Epidermal melanocyte (primary cell): ENCODE results near the gene PRDM1.
"Not testable (repeated sequence)": the region's sequence is repeated elsewhere in the genome, so short reads cannot be mapped to it uniquely, and the experiment has no call there.

Experiments used
- DNase-seq: peaks from one replicate; pipeline ENCODE4 v3.0.0; 2011; ENCODE audit warnings: low spot score; ENCODE audit not compliant: insufficient read length

Gene PRDM1

DNA sequence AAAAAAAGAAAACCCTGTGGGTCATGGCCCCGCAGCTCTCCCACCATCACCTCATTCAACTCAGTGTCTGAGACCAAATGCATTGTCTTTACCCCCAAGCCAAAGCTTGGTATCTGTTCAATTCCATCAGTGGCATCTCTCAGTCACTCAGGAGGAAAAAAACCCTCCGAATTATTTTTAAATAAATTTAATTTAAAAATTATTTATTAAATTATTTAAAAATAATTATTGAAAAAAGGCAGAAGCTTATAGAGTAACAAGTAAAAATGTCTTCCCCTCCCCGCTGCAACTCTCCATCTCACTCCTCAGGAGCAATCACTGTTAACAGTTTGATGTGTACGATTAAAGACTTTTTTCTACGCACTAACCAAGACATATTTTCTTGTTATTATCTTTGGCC is 50.7 kb downstream of the PRDM1 start:
- DNase-seq: no peak

DNA sequence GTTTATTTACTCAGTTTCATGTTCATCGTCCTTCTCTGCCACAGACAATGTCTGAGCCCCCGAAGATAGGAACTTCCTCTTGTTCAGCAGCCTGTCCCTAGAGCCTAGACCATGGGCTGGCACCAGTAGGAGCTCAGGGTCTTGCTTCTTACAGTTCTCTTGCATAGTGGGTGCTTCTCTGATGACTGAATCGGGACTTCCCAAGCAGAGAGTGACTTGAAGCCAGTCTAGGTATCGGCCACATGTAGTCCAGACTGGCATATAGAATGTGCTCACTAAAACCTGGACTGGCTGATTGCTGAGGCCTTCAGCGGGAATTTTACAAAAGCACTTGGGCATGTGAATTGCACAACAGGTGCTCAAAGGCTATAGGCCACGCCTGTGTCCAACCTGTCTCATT is 52.0 kb downstream of the PRDM1 start:
- no peak for DNase-seq

DNA sequence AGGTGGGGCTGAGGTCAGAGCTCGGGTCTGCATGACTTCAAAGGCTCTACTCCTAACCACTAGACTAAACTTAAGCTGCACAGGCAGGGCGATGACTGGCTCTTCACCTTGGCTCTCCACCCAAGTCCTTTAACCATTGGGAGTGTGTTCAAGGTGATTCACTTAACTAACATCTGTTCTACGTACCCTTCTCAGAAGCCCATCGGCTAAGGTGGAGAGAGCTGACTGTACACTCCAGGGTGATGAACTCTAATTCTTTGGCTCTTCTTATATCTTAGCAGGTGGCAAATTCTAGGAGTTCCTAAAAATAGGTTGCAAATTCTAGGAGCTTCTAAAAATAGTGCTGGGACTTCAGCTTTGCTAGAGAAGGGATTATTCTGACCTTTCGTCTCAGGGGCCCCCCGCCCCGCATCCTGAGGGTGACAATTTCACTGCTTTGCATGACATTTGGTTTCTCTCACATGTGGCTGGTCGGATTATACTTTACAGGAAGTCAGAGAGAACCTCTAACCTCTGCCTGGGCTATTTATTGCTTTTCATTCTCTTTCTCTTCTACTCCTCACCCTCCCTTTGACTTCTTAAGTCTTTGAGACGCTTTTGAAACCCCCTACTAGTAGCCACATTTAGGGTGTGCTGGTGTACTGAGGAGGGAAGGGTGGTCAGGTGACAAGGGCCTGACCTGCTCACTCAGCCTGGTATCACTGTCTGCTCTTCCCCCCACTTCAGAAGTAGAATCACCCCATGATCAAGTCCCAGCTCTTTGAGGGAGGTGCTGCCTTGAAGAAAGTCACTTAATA is 55.5 kb downstream of the PRDM1 start:
- DNase-seq: no peak

DNA sequence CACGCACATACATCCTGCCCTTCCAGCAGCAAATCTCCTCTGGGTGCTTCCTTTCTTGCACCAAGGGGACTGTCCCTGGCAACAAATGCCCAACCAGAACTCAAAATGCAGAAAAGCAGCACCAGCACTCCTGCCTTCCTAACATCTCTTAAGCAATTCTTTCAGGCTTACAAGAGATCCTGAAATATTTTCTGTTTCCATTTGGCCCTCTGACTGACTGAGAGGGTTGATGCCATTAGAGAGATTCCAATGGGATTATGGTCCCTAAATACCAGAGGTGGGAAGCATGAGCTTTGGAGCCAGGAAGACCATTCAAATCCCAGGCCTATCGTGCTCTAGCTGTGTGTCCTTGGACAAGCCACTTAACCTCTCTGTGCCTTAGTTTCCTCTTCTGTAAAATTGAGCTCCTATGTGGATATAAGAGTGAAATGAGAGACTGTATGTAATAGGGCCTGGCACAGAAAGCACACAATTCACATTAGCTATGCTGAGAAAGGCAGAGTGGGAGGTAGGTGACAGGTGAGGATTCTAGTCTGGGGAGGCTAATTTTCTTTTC is 56.8 kb downstream of the PRDM1 start:
- DNase-seq: no peak

DNA sequence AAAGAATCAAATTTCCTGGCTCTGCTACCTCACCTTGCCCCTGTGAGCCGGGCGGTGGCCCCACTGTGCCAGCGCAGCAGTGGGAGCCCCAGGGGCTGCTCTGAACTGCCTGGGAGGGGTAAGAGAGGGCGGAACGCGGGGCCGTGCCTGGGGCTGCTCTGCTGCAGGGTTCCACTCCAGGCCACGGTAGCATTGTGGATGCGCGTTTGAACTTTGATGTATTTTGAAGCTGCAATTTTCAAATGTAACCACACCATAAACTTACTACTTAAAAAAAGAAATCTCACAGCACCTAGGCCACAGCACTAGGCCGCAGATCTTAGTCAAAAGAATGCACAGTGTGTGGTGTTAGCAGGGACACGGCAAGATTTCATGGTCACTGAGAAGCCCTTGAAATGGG is 57.5 kb downstream of the PRDM1 start:
- no peak for DNase-seq

DNA sequence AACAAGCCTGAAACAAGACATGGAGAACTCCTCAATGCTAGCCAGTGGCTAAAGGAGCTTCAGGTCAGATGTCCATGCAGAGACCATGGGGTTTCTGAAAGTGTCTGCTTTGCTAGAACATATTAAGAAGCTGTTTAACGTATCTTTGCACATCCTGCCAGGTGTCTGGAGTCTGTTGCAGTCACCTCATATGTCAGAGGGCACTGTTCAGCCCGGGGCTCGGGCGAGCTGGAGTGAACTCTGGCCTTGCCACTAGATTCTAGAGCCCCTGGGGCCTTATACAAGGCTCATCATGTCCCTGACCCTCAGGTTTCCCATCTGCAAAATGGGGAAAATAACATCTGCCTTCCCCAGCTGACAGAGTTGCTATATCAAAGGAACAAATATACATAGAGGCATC is 59.0 kb downstream of the PRDM1 start:
- no peak for DNase-seq

DNA sequence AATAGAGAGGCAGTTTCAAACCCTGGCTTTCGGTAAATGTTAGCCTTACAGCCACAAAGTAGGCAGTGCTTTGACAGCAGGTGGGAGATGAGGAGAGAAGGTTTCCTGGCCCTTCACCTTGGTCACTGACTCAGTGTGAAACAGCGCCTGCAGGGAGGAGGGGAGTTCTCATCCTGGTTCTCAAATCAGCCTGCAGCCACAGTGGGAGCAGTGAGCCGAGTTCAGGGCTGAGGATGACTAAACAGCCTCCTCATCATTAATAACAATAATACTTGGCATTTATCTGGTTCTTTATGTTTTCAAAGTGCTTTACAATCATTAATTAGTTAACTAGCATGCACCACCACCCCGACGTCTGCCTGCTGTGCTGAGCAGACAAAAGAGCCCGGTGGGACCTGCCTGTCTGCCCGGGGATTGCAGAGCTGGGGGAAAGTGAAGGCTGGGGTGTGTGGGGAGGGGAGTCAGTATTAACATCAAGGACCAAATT is 59.6 kb downstream of the PRDM1 start:
- DNase-seq: no peak

DNA sequence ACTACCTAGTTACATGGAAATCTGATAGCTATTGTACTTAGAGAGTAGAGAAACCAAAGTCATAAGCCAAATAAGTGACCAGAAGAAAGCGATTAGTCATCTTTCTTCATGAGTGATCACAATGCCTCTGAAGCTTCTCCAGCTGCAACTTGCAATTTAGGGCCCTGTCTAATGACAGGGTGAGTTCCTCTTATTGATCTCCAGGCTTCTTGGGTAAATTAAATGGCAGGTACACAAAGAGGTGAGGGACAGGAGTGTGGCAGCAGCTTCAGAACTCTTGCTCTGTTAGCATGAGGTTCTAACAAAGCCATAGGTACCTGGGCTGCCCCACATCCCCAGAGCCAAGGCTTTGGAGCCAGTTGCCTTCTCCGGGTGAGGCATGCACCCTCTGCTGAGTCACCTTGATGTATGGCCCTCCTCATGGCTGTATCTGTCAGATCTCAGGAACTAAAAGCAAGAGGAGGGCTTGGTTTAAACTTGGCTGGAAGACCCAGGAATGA is 60.8 kb downstream of the PRDM1 start:
- no peak for DNase-seq

DNA sequence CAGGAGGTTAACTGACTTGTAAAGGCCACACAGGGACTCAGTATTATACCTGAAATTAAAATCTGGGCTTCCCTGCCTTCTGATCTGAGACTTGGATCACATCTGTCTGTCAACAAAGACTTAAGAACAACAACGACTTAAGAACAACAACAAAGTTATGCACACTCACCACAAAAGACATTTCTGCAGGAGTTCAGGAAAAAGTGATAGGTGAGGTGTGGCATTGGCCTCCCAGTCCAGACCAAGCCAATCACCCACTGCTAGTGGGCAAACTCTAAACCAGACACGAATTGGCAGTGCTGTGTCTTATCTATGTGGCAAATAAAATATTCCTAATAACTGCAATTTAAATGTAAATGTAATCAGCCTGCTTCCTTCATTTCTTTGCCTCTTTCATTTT is 61.3 kb downstream of the PRDM1 start:
- DNase-seq: no peak

DNA sequence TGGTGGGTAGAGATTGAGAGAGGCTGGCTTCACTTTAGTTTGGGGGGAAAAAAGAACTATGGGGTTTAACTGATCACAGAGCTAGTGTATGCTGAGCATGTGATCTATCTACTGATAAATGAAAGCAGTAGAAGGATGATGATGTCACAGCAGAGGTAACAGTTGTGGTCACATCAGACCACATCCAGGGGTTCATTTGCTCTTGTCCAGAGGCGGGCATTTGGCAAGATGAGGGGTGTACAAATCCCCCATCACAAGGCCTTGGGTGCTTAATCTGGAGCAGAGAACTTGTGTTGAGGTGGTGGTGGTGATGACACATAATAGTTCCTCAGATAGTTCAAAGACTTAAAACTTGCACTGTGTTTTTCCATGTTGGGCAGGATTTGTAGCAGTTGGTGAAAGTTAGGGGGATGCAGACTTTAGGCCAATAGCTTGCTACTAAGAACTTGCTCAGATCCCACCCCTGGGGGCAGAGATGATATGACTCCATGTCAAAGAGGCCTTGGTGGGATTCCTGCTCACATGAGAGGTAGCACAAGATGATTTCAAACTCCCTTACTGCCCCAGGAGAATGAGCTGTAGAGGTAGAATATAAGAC is 63.4 kb downstream of the PRDM1 start:
- DNase-seq: no peak

DNA sequence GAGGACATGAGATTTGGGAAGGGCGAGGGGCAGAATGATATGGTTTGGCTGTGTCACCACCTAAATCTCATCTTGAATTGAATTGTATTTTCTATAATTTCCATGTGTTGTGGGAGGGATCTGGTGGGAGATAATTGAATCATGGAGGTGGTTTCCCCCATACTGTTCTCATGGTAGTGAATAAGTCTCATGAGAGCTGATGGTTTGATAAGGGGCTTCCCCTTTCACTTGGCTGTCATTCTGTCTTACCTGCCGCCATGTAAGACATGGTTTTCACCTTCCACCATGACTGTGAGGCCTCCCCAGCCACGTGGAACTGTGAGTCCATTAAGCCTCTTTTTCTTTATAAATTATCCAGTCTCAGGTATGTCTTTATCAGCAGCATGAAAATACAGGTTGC is 66.3 kb downstream of the PRDM1 start:
- DNase-seq: not testable (repeated sequence)

DNA sequence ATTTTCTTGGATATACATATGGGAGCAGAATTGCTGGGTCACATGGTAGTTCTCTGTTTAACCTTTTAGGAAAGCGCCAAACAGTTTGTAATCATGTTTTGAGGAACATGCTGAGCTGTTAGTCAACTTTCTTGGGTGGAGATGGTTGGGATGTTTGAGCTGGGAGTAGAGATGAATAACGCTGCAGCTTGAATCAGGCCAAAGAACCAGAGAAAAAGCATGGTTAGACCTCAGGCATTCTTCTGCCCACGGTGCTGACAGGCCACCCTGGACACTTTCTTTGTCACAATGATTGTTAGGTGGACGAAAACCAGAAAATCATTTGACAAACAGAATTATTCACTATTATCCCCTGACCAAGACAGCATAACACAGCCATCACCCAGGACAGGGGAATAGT is 66.8 kb downstream of the PRDM1 start:
- DNase-seq: no peak

DNA sequence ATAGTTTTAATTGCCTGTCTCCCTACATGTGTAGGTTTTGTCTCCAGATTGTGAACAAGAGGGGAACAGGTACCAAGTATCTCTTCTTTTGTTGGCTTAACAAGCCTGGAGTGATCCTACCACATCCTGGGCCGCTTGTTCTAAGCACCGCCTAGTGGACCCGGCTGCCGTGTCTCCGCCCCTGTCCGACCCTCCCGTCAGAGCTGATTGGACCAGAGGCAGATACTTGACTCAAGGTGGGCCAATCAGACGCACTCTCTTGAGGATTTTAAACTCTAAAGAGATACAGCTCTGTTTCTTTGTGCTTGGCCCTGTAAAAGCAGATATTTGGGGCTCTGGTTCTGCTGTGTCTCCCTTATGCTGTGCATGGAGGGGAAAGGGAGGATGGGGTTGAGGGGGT is 68.2 kb downstream of the PRDM1 start:
- no peak for DNase-seq

DNA sequence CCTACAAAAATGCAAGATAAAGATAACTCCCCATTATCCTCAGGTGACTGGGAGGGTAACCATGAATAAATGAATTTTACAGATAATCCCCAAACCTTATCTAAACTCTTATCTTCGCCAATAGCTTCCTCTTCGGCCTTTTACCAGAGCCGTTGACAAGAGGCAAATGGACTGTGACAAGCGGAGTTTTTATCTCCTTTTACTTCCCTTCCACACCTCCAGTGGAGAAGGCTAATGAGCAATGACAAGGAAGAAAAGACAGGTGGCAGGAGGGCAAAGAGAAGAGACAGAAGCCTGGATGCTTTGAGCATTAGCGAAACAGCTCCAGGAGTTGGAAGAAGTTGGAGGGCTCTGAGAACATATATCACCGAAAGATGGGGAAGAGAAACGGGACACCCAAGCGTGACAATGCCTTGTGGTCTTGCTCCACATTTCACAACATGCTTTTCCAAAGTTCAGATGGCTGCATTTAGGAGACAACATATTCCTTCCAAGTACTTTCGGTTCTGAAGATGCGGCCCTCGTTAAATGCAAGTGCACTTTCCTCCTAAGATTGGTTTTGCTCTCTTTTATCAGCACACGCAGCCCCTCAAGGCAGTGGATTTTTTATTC is 69.2 kb downstream of the PRDM1 start:
- no peak for DNase-seq

DNA sequence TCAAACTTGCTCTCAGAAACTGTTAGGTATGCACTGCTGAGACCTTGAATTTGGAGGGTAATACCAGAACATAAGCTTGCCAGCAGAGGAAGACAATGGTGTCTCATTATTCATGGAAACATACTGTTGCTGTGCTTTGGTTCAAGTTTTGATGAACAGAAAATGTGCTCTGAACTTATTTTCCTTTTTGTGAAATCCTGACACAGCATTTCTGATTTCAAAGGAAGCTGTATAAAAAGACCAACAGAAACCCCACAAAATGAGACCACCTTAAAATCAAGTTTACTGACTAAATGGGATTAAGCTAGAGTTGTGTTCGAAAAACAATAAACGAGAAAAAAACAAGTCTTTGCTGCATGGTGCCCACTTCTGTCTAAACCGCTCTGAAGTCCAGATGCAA is 70.3 kb downstream of the PRDM1 start:
- DNase-seq: no peak

DNA sequence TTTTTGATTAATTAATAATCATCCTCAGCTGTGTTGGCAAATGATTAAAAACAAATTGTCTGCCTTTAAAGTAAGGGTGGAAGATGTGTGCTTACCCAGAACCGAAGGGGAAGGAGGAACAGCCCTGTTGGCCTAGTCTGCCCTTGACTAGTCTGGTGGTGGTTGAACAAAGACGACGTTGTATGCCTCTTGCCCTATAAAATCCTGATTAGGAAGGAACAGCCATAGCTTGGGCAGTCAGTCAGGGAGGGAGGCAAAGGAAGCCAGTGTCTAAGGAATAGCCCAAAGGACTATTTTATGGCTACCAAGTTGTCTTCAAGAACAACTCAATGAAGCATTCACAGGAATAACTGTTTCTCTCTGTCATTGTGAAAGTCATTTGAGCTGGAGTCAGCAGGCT is 70.7 kb downstream of the PRDM1 start:
- peak; percentile 88 for DNase-seq

DNA sequence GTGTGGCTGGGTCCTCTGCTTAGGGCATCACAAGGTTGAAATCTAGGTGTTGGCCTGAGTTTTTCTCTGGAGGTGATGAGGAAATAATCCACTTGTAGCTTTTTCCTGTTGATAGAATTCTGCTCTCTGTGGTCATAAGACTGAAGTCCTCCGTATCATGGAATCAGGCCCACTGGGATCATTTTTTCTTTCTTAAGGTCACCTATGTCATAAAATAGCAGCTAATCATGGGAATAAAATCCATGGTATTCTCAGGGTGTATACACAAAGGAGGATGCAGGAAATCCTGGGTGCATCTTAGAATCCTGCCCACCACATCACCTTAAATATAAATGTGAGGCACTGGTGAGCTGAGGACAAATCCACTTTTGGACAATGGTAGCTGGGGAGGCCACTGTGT is 72.7 kb downstream of the PRDM1 start:
- no peak for DNase-seq
